Activated CD4-positive, alpha-beta T cell treated with anti-CD3 and anti-CD28 coated beads for 36 hours (primary cell): ENCODE data around the gene ARHGEF40. TPM values are rescaled to one million over a fixed set of nuclear protein-coding genes. Genes with fewer than 3 reads are reported as not detected.

Source experiments
- ATAC-seq: fragments of 200-7000 bp; cut with Tn5 transposase; one replicate; pipeline ENCODE4 v1.10.0; 2021; ENCODE audit warnings: mild to moderate bottlenecking, moderate library complexity
- CTCF ChIA-PET: fragments of 350-600 bp; sonication (Branson Sonifier 250); formaldehyde crosslinking; loops from one replicate; lab custom pipeline; 2021; ENCODE audit warnings: antibody characterized with exemption; lab: Charles Lee
- POLR2A ChIA-PET: fragments of 350-600 bp; sonication (Branson Sonifier 250); formaldehyde crosslinking; loops from one replicate; lab custom pipeline; 2021; ENCODE audit warnings: antibody characterized with exemption, inconsistent platforms; lab: Charles Lee
- DNase-seq: peaks from one replicate; pipeline ENCODE4 v3.0.0-alpha.2; 2020
- H3K27ac Mint-ChIP-seq: one replicate; pipeline ENCODE4 v1.8.0; 2021; ENCODE audit warnings: mixed read lengths
- H3K27me3 Mint-ChIP-seq: one replicate; pipeline ENCODE4 v1.8.0; 2021; ENCODE audit warnings: mixed read lengths
- H3K36me3 Mint-ChIP-seq: one replicate; pipeline ENCODE4 v1.8.0; 2021; ENCODE audit warnings: low read depth, mixed read lengths
- H3K4me1 Mint-ChIP-seq: one replicate; pipeline ENCODE4 v1.8.0; 2021; ENCODE audit warnings: mixed read lengths
- H3K4me3 Mint-ChIP-seq: one replicate; pipeline ENCODE4 v1.8.0; 2021; ENCODE audit warnings: mild to moderate bottlenecking, moderate library complexity, mixed read lengths
- H3K9me3 Mint-ChIP-seq: one replicate; pipeline ENCODE4 v1.8.0; 2021; ENCODE audit warnings: low read depth, mixed read lengths
- intact Hi-C, 2 experiments: fragments of 100-400 bp; cut with DNase I in 1 of 2; cut with micrococcal nuclease in 1 of 2; formaldehyde crosslinking; loops; one replicate each; pipeline versions ENCODE4 v1.14.2 to v1.15.1; 2022 to 2024; cut with DNase I, micrococcal nuclease
- total RNA-seq, 2 experiments: library from RNA; stranded (reverse); gene quantifications; one replicate each; pipeline ENCODE4 v1.2.3, GENCODE V29; 2021

ARHGEF40 gene
- total RNA-seq, 2 experiments from 2014 or later, result 0.05 to 0.09 TPM

- Mint-ChIP-seq H3K36me3 (no peaks in the 10 kb centered on the region), H3K27me3 (no peaks in the 10 kb centered on the region), H3K4me1 (peaks cover 19% of the 10 kb centered on the region), H3K4me3 (no peak overlapping the region), H3K27ac (no peak overlapping the region), H3K9me3 (no peaks in the 10 kb centered on the region)
- ChIA-PET CTCF (interaction anchor here (0.7 to 7.3 kb wide), 3 partner anchors 14 to 378 kb away, joined by 3 to 48 read pairs (median 45); partner anchors contain the start of gene ARHGEF40), POLR2A (interaction anchor here (0.5 kb wide), 1 partner anchor 406 kb away, joined by 5 read pairs; no protein-coding TSS in a partner anchor)
- ATAC-seq (no peak), DNase-seq (no peak)
- intact Hi-C loops, result no loop called here
Measured at GRCh38 chr14:21084998-21085853, 15.1 kb downstream of the ARHGEF40 start.

GRCh38 chr14:21086908-21087293 is 16.8 kb downstream of the ARHGEF40 start:
- DNase-seq, result no peak
- ChIA-PET CTCF (interaction anchor here (0.8 to 7.3 kb wide), 9 partner anchors 11 to 82 kb away, joined by 3 to 54 read pairs (median 8); partner anchors contain the start of genes ARHGEF40 and ZNF219), POLR2A (no interaction called here)
- Mint-ChIP-seq H3K36me3 (peaks cover 4% of the 10 kb centered on the region), H3K4me3 (no peak overlapping the region), H3K9me3 (no peaks in the 10 kb centered on the region), H3K4me1 (peaks cover 19% of the 10 kb centered on the region), H3K27ac (no peak overlapping the region), H3K27me3 (no peaks in the 10 kb centered on the region)
- no peak for ATAC-seq
- intact Hi-C loops, result loop anchor here (1.0 to 2.0 kb wide), 2 partner anchors 16 kb away; partner anchors contain the start of gene ARHGEF40 (in 1 of the 2)

- POLR2A ChIA-PET, result no interaction called here
- no peak overlapping the region for H3K4me3 Mint-ChIP-seq
- DNase-seq (peak; percentile 58), ATAC-seq (peak; percentile 77)
- no peaks in the 10 kb centered on the region for H3K27me3 Mint-ChIP-seq
- CTCF ChIA-PET, result interaction anchor here (0.8 to 7.3 kb wide), 10 partner anchors 10 to 116 kb away, joined by 3 to 54 read pairs (median 6); partner anchors contain the start of genes ARHGEF40 and ZNF219
- H3K4me1 Mint-ChIP-seq, result peaks cover 20% of the 10 kb centered on the region
- H3K27ac Mint-ChIP-seq, result peak overlapping the region; percentile 2
- H3K9me3 Mint-ChIP-seq, result no peaks in the 10 kb centered on the region
- H3K36me3 Mint-ChIP-seq, result peaks cover 5% of the 10 kb centered on the region
- intact Hi-C loops, result loop anchor here (1.0 to 2.0 kb wide), 2 partner anchors 16 to 17 kb away; partner anchors contain the start of gene ARHGEF40 (in 1 of the 2)
Measured at GRCh38 chr14:21087294-21088091, 17.4 kb downstream of the ARHGEF40 start.

GRCh38 chr14:21088687-21089086 is 18.6 kb downstream of the ARHGEF40 start:
- peaks cover 6% of the 10 kb centered on the region for H3K36me3 Mint-ChIP-seq
- no peaks in the 10 kb centered on the region for H3K9me3 Mint-ChIP-seq
- intact Hi-C loops, result no loop called here
- ChIA-PET POLR2A (no interaction called here), CTCF (interaction anchor here (0.6 to 7.3 kb wide), 11 partner anchors 9 to 540 kb away, joined by 3 to 54 read pairs (median 9); partner anchors contain the start of genes ARHGEF40, TMEM253 and ZNF219)
- DNase-seq (no peak), ATAC-seq (no peak)
- no peak overlapping the region for H3K4me3 Mint-ChIP-seq
- no peaks in the 10 kb centered on the region for H3K27me3 Mint-ChIP-seq
- no peak overlapping the region for H3K27ac Mint-ChIP-seq
- peaks cover 23% of the 10 kb centered on the region for H3K4me1 Mint-ChIP-seq

- no peak overlapping the region for H3K4me3 Mint-ChIP-seq
- ChIA-PET CTCF (interaction anchor here (0.6 to 7.3 kb wide), 19 partner anchors 8 to 410 kb away, joined by 3 to 54 read pairs (median 5); partner anchors contain the start of genes ARHGEF40, TMEM253 and ZNF219), POLR2A (interaction anchor here (0.6 kb wide), 1 partner anchor 85 kb away, joined by 3 read pairs; no protein-coding TSS in a partner anchor)
- H3K9me3 Mint-ChIP-seq, result no peaks in the 10 kb centered on the region
- intact Hi-C loops, result no loop called here
- peaks cover 6% of the 10 kb centered on the region for H3K36me3 Mint-ChIP-seq
- no peak overlapping the region for H3K27ac Mint-ChIP-seq
- ATAC-seq (no peak), DNase-seq (no peak)
- peaks cover 23% of the 10 kb centered on the region for H3K4me1 Mint-ChIP-seq
- H3K27me3 Mint-ChIP-seq, result no peaks in the 10 kb centered on the region
Measured at GRCh38 chr14:21089271-21089670, 19.2 kb downstream of the ARHGEF40 start.

- POLR2A ChIA-PET, result no interaction called here
- peaks cover 6% of the 10 kb centered on the region for H3K36me3 Mint-ChIP-seq
Measured at GRCh38 chr14:21089877-21090193, 19.7 kb downstream of the ARHGEF40 start.

GRCh38 chr14:21090194-21090939 is 20.3 kb downstream of the ARHGEF40 start:
- peaks cover 23% of the 10 kb centered on the region for H3K4me1 Mint-ChIP-seq
- peak; percentile 70 for DNase-seq
- H3K36me3 Mint-ChIP-seq, result peaks cover 6% of the 10 kb centered on the region
- no peaks in the 10 kb centered on the region for H3K9me3 Mint-ChIP-seq
- H3K4me3 Mint-ChIP-seq, result no peak overlapping the region
- POLR2A ChIA-PET, result no interaction called here
- H3K27ac Mint-ChIP-seq, result no peak overlapping the region
- no peak for ATAC-seq
- CTCF ChIA-PET, result interaction anchor here (1.0 to 7.3 kb wide), 14 partner anchors 10 to 86 kb away, joined by 3 to 54 read pairs (median 6); partner anchors contain the start of genes ARHGEF40 and TMEM253
- intact Hi-C loops, result no loop called here
- H3K27me3 Mint-ChIP-seq, result no peaks in the 10 kb centered on the region

More at GRCh38 chr14:21089877-21090193, 19.7 kb downstream of the ARHGEF40 start:
- H3K27ac Mint-ChIP-seq, result no peak overlapping the region
- CTCF ChIA-PET, result interaction anchor here (0.7 to 7.3 kb wide), 17 partner anchors 10 to 85 kb away, joined by 3 to 54 read pairs (median 5); partner anchors contain the start of genes ARHGEF40 and TMEM253
- H3K9me3 Mint-ChIP-seq, result no peaks in the 10 kb centered on the region
- H3K4me3 Mint-ChIP-seq, result no peak overlapping the region
- no peak for ATAC-seq
- intact Hi-C loops, result no loop called here
- DNase-seq, result no peak
- H3K4me1 Mint-ChIP-seq, result peaks cover 23% of the 10 kb centered on the region
- H3K27me3 Mint-ChIP-seq, result no peaks in the 10 kb centered on the region

- no peaks in the 10 kb centered on the region for H3K27me3 Mint-ChIP-seq
- H3K9me3 Mint-ChIP-seq, result no peaks in the 10 kb centered on the region
- H3K27ac Mint-ChIP-seq, result no peak overlapping the region
- no peak for DNase-seq
- peaks cover 6% of the 10 kb centered on the region for H3K36me3 Mint-ChIP-seq
- intact Hi-C loops, result no loop called here
- no peak for ATAC-seq
- ChIA-PET POLR2A (no interaction called here), CTCF (interaction anchor here (1.0 to 7.3 kb wide), 16 partner anchors 10 to 81 kb away, joined by 3 to 183 read pairs (median 16); partner anchors contain the start of genes ARHGEF40, RNASE13 and TMEM253)
- H3K4me3 Mint-ChIP-seq, result no peak overlapping the region
- H3K4me1 Mint-ChIP-seq, result peaks cover 20% of the 10 kb centered on the region
Measured at GRCh38 chr14:21090940-21091663, 21.0 kb downstream of the ARHGEF40 start.

- Mint-ChIP-seq H3K4me1 (peaks cover 15% of the 10 kb centered on the region), H3K27me3 (no peaks in the 10 kb centered on the region), H3K27ac (no peak overlapping the region), H3K9me3 (no peaks in the 10 kb centered on the region), H3K4me3 (no peak overlapping the region), H3K36me3 (peaks cover 6% of the 10 kb centered on the region)
- no peak for ATAC-seq
- DNase-seq, result no peak
- ChIA-PET POLR2A (interaction anchor here (0.6 to 1.5 kb wide), 3 partner anchors 12 to 93 kb away, joined by 3 read pairs; partner anchors contain the start of gene SLC39A2), CTCF (interaction anchor here (0.7 to 7.0 kb wide), 22 partner anchors 9 to 1642 kb away, joined by 3 to 183 read pairs (median 4); partner anchors contain the start of genes ARHGEF40, RNASE13 and TMEM253)
- intact Hi-C loops, result loop anchor here (1.0 to 2.0 kb wide), 4 partner anchors 12 to 78 kb away; no protein-coding TSS in a partner anchor
Measured at GRCh38 chr14:21091821-21092272, 21.7 kb downstream of the ARHGEF40 start.
